Panc1 (cell line): Measurements from ENCODE around the gene USP4. TPM values are rescaled to one million over a fixed set of nuclear protein-coding genes. Genes with fewer than 3 reads are reported as not detected.

Source experiments
- ATAC-seq: fragments of 200-7000 bp; cut with Tn5 transposase; 2 replicates; pipeline ENCODE4 v1.9.1; 2020; ENCODE audit warnings: mild to moderate bottlenecking, moderate library complexity
- BruUV-seq: library from RNA; stranded (reverse); fragments of 400-500 nt; replicated peaks from 2 replicates; lab custom pipeline; 2021; lab: Mats Ljungman, UMichigan
- CTCF ChIA-PET: fragments of 300-600 bp; sonication (Branson Sonifier 250); formaldehyde crosslinking; loops from one replicate; lab custom pipeline; 2022; ENCODE audit warnings: antibody characterized with exemption; lab: Charles Lee
- POLR2A ChIA-PET: fragments of 300-600 bp; sonication (Branson Sonifier 250); formaldehyde crosslinking; loops from one replicate; lab custom pipeline; 2022; ENCODE audit warnings: antibody characterized with exemption; lab: Charles Lee
- DNase-seq: peaks from one replicate; pipeline ENCODE4 v3.0.0-alpha.2; 2010; ENCODE audit warnings: low read depth, low spot score
- H3K27ac ChIP-seq: 2 replicates; pipeline ENCODE4 v1.5.1; 2011; ENCODE audit warnings: mild to moderate bottlenecking, low read length, inconsistent platforms
- H3K27me3 ChIP-seq: fragments of 200-500 bp; sonication (Bioruptor generic); 2 replicates; pipeline ENCODE4 v1.6.0; 2014; ENCODE audit warnings: low read length, inconsistent platforms; ENCODE audit not compliant: control insufficient read depth, insufficient read depth
- H3K36me3 ChIP-seq: fragments of 200-500 bp; sonication (Bioruptor generic); 2 replicates; pipeline ENCODE4 v1.5.1; 2014; ENCODE audit warnings: inconsistent platforms, mild to moderate bottlenecking, low read length, moderate library complexity; ENCODE audit not compliant: control insufficient read depth, insufficient read depth
- H3K4me1 ChIP-seq: 2 replicates; pipeline ENCODE4 v1.5.1; 2011; ENCODE audit warnings: inconsistent platforms, mild to moderate bottlenecking, low read length, moderate library complexity; ENCODE audit not compliant: control insufficient read depth, insufficient read depth
- H3K4me3 ChIP-seq, 2 experiments: 2 replicates each; pipeline ENCODE4 v1.5.1; 2011 to 2012; ENCODE audit warnings: low read depth in 2 of 2, low read length in 2 of 2, mild to moderate bottlenecking in 2 of 2, inconsistent platforms in 1 of 2, moderate library complexity in 1 of 2
- H3K9me3 ChIP-seq: fragments of 200-500 bp; sonication (Bioruptor generic); 2 replicates; pipeline ENCODE4 v1.5.1; 2014; ENCODE audit warnings: low read depth, mild to moderate bottlenecking, inconsistent platforms, low read length, moderate library complexity; ENCODE audit not compliant: control insufficient read depth, insufficient read depth
- POLR2AphosphoS5 ChIP-seq: IDR thresholded peaks from 2 replicates; pipeline ENCODE4 v1.6.1; 2012; ENCODE audit warnings: mild to moderate bottlenecking, low read depth, low read length, moderate library complexity
- SIN3A ChIP-seq: IDR thresholded peaks from 2 replicates; pipeline ENCODE4 v1.6.1; 2012; ENCODE audit warnings: low read depth, mild to moderate bottlenecking, low read length, moderate library complexity, borderline replicate concordance; ENCODE audit not compliant: insufficient read depth
- TCF7L2 ChIP-seq: IDR thresholded peaks from 2 replicates; pipeline ENCODE4 v1.6.1; 2011; ENCODE audit warnings: mild to moderate bottlenecking, low read depth, low read length, inconsistent platforms
- in situ Hi-C: cut with HindIII; loops from 2 replicates; pipeline ENCODE4 v1.10.0; 2016; ENCODE audit warnings: low sequenced_read_pairs, low pct_unique_long_range_greater_than_20kb
- intact Hi-C: fragments of 100-400 bp; cut with micrococcal nuclease; formaldehyde crosslinking; loops from one replicate; pipeline ENCODE4 v1.10.0; 2022; ENCODE audit not compliant: unreplicated experiment
- total RNA-seq: library from RNA; stranded (reverse); gene quantifications from one replicate; pipeline ENCODE4 v1.2.1, GENCODE V29; 2021; ENCODE audit not compliant: unreplicated experiment
- TF ChIP-seq, protein P1 (sequence below): fragments of 450-650 bp; IDR thresholded peaks from 2 replicates; pipeline ENCODE4 v1.5.1; 2017; ENCODE audit warnings: mild to moderate bottlenecking
- TF ChIP-seq, protein P2 (sequence below), 2 experiments: IDR thresholded peaks; 2 replicates each; pipeline ENCODE4 v1.6.1; 2011 to 2012; ENCODE audit warnings: low read depth in 2 of 2, control low read depth in 1 of 2, low read length in 1 of 2, mild to moderate bottlenecking in 1 of 2, moderate library complexity in 1 of 2; ENCODE audit not compliant: insufficient read depth in 1 of 2

USP4 gene
- total RNA-seq, 1 experiment from 2014 or later, result 39.9 TPM

DNA sequence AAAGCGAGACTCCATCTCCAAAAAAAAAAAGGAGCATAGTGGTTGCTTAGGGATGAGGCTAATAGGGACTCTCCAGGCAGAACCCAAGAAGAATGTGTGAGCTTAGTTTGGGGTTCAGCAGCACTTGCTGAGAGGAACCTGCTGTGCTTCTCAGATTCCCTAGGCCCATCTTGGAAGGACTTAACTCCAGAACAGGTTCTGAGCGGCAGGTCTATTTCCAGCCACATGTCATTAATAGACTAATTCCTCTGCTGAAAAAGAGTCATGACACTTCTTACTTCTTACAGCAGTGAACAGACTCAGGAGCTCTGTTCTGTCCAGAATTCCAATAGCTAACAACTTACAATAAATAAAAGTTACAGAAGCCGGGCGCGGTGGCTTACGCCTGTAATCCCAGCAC lies 49.4 kb upstream of the USP4 start:
- in situ Hi-C loops, result no loop called here
- Histone ChIP-seq H3K4me3 (no peak overlapping the region), H3K27ac (no peak overlapping the region), H3K9me3 (no peaks in the 10 kb centered on the region), H3K27me3 (no peaks in the 10 kb centered on the region), H3K36me3 (no peaks in the 10 kb centered on the region), H3K4me1 (no peaks in the 10 kb centered on the region)
- BruUV-seq, result no TSS peak
- intact Hi-C loops, result no loop called here
- TF ChIP-seq, protein P1, sequence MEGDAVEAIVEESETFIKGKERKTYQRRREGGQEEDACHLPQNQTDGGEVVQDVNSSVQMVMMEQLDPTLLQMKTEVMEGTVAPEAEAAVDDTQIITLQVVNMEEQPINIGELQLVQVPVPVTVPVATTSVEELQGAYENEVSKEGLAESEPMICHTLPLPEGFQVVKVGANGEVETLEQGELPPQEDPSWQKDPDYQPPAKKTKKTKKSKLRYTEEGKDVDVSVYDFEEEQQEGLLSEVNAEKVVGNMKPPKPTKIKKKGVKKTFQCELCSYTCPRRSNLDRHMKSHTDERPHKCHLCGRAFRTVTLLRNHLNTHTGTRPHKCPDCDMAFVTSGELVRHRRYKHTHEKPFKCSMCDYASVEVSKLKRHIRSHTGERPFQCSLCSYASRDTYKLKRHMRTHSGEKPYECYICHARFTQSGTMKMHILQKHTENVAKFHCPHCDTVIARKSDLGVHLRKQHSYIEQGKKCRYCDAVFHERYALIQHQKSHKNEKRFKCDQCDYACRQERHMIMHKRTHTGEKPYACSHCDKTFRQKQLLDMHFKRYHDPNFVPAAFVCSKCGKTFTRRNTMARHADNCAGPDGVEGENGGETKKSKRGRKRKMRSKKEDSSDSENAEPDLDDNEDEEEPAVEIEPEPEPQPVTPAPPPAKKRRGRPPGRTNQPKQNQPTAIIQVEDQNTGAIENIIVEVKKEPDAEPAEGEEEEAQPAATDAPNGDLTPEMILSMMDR, result no peak
- TF ChIP-seq, protein P2, sequence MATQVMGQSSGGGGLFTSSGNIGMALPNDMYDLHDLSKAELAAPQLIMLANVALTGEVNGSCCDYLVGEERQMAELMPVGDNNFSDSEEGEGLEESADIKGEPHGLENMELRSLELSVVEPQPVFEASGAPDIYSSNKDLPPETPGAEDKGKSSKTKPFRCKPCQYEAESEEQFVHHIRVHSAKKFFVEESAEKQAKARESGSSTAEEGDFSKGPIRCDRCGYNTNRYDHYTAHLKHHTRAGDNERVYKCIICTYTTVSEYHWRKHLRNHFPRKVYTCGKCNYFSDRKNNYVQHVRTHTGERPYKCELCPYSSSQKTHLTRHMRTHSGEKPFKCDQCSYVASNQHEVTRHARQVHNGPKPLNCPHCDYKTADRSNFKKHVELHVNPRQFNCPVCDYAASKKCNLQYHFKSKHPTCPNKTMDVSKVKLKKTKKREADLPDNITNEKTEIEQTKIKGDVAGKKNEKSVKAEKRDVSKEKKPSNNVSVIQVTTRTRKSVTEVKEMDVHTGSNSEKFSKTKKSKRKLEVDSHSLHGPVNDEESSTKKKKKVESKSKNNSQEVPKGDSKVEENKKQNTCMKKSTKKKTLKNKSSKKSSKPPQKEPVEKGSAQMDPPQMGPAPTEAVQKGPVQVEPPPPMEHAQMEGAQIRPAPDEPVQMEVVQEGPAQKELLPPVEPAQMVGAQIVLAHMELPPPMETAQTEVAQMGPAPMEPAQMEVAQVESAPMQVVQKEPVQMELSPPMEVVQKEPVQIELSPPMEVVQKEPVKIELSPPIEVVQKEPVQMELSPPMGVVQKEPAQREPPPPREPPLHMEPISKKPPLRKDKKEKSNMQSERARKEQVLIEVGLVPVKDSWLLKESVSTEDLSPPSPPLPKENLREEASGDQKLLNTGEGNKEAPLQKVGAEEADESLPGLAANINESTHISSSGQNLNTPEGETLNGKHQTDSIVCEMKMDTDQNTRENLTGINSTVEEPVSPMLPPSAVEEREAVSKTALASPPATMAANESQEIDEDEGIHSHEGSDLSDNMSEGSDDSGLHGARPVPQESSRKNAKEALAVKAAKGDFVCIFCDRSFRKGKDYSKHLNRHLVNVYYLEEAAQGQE (IDR thresholded peaks at IDR 0.05; ENCODE audit: insufficient read depth in 1 of 2, low read depth in 2 of 2, low read length in 1 of 2), result no peak
- TF ChIP-seq POLR2AphosphoS5 (no peak), TCF7L2 (no peak), SIN3A (no peak)
- no peak for DNase-seq
- ChIA-PET CTCF (no interaction called here), POLR2A (no interaction called here)
- ATAC-seq, result no peak

DNA sequence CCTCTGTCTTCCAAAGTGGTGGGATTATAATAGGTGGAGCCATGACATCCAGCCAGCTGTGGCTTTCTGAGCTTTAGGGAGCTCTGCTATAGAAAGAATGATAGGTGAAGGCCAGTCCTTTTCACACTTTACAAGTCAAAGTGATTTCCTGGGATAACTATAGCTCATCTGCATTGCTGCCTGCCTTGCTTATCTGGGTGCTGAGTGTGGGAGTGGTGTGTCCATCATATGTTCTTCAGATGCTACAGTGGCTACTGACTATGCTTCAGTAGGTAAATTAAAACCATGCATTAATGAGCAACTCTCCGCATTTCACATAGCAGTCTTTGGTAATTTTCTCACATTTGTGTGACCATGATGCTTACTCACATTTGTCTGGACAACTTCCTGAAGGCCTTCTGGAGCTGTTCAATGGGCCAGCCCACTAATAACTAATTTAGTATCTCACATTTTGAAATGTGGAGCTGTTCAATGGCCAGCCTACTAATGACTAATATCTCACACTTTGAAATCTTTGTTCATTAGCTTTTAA lies 48.5 kb upstream of the USP4 start:
- Histone ChIP-seq H3K4me1 (no peaks in the 10 kb centered on the region), H3K9me3 (no peaks in the 10 kb centered on the region), H3K27ac (no peak overlapping the region), H3K36me3 (no peaks in the 10 kb centered on the region), H3K4me3 (no peak overlapping the region), H3K27me3 (no peaks in the 10 kb centered on the region)
- in situ Hi-C loops, result no loop called here
- CTCF ChIA-PET, result interaction anchor here (0.6 kb wide), 1 partner anchor 293 kb away, joined by 4 read pairs; no protein-coding TSS in a partner anchor
- ATAC-seq (no peak), DNase-seq (no peak)
- TF ChIP-seq TCF7L2 (no peak), SIN3A (no peak), POLR2AphosphoS5 (no peak)
- TF ChIP-seq, protein P2 (IDR thresholded peaks at IDR 0.05; ENCODE audit: insufficient read depth in 1 of 2, low read depth in 2 of 2, low read length in 1 of 2), result no peak
- BruUV-seq, result no TSS peak
- POLR2A ChIA-PET, result no interaction called here
- intact Hi-C loops, result no loop called here
